Hematopoietic multipotent progenitor cell treated with erythropoietin and hydrocortisone succinate and interleukin-3 and kit ligand, for 17 days (in vitro differentiated cells): ENCODE data around the gene LIN28B.
"Not testable (repeated sequence)": the region's sequence is repeated elsewhere in the genome, so short reads cannot be mapped to it uniquely, and the experiment has no call there.

Source experiments
- DNase-seq: peaks from one replicate; pipeline ENCODE4 v3.0.0-alpha.2; 2015; ENCODE audit warnings: low spot score

Gene LIN28B

GRCh38 chr6:104957301-104958177 lies 632 bp downstream of the LIN28B start:
- DNase-seq = no peak

- no peak for DNase-seq
These were observed 1.5 kb downstream of the LIN28B start for GRCh38 chr6:104958178-104959025.

GRCh38 chr6:104959026-104959858 lies 2.3 kb downstream of the LIN28B start:
- no peak for DNase-seq

GRCh38 chr6:104969108-104969507 lies 12.2 kb downstream of the LIN28B start:
- no peak for DNase-seq

- DNase-seq = no peak
These were observed 13.1 kb downstream of the LIN28B start for GRCh38 chr6:104969785-104970581.

- no peak for DNase-seq
These were observed 16.5 kb downstream of the LIN28B start for GRCh38 chr6:104973404-104973803.

DNA sequence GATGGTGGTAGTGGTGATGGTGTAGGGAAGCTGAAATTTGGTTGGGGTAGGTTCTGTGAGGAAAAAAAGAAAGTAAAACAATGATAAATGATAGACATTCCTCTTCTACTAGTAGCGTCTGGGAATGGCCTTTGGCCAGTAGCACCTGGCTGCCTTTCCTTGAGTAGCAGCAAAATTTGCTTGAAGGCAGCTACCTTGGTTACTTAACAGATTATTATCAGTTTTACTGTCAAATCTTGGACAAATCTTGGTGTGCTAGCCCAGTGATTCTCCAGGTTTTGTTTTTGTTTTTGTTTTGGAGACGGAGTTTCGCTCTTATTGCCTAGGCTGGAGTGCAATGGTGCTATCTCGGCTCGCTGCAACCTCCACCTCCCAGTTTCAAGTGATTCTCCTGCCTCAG lies 26.4 kb downstream of the LIN28B start:
- no peak for DNase-seq

- no peak for DNase-seq
These were observed 26.9 kb downstream of the LIN28B start for GRCh38 chr6:104983776-104984175.

- no peak for DNase-seq
These were observed 27.9 kb downstream of the LIN28B start for GRCh38 chr6:104984831-104985230.

GRCh38 chr6:104985875-104986274 lies 29.0 kb downstream of the LIN28B start:
- not testable (repeated sequence) for DNase-seq

DNA sequence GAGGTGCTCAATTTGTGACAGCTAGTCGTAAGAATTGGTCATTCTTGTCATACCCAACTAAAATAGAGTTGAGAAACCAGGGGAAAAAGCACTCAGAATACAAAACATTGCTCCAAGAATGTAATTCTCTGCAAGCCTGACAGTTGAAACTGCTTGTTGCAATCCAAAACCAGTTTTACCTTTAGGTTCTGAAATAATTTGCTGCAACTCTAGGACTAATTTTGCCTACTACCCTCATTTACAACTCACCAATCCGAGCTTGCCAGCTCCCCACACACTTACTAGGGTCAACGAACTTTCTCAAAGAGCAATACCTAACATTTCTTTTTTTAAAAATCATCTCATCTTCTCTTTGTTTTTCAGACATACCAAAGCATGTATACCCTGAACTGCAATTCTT lies 29.7 kb downstream of the LIN28B start:
- DNase-seq = no peak

- DNase-seq = no peak
These were observed 30.3 kb downstream of the LIN28B start for GRCh38 chr6:104987218-104987617.

DNA sequence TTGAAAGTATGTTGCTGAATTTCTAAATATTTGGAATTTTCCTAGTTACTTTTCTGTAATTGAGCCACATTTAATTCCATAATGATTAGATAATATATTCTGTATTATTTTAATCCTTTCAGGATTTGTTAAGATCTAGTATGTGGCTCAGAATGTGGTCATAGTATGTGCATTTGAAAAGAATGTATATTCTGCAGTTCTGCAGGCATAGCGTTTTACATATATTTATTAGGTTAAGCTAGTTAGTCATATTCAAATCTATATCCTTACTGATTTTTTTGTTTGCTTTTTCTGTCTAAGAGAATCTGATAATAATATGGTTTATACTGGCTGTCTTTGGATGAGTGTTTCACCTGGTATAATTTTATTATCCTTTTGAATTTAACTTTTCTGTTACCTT lies 33.2 kb downstream of the LIN28B start:
- DNase-seq = no peak

DNA sequence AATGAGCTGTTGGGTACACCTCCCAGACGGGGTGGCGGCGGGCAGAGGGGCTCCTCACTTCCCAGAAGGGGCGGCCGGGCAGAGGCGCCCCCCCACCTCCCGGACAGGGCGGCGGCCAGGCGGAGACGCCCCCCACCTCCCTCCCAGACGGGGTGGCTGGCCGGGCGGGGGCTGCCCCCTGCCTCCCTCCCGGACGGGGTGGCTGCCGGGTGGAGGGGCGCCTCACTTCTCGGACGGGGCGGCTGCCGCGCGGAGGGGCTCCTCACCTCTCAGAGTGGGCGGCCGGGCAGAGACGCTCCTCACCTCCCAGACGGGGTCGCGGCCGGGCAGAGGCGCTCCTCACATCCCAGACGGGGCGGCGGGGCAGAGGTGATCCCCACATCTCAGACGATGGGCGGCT lies 34.2 kb downstream of the LIN28B start:
- not testable (repeated sequence) for DNase-seq

DNA sequence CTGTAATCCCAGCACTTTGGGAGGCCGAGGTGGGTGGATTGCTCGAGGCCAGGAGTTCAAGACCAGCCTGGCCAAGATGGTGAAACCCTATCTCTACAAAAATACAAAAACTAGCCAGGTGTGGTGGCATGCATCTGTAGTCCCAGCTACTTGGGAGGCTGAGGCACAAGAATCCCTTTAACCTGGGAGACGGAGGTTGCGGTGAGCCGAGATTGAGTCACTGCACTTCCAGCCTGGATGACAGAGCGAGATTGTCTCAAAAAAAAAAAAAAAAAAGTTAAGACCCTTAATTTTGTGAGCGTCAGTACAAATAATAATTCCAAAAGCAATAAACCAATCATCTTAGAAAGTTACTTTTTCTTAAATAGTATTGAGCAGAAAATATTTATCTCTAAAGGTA lies 36.7 kb downstream of the LIN28B start:
- DNase-seq = not testable (repeated sequence)

GRCh38 chr6:104995989-104996617 lies 39.2 kb downstream of the LIN28B start:
- DNase-seq = no peak

DNA sequence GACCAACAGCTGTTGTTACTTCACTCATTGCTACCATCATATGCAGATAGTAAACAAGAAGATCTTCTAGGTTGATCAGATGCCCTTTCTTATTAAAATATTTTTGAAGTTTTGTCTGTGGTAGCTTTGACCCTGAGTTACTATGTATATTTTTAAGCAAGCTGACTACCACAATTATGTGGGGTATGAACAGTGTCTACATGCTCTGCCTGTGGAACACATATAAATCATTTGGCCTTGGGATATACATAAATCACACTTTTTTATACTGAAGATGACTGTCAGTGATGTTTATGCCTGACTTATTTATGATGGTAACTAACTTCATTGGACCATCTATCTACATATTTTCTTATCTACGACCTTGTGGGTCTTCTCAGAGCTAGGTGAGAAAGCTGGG lies 44.2 kb downstream of the LIN28B start:
- DNase-seq = no peak

DNA sequence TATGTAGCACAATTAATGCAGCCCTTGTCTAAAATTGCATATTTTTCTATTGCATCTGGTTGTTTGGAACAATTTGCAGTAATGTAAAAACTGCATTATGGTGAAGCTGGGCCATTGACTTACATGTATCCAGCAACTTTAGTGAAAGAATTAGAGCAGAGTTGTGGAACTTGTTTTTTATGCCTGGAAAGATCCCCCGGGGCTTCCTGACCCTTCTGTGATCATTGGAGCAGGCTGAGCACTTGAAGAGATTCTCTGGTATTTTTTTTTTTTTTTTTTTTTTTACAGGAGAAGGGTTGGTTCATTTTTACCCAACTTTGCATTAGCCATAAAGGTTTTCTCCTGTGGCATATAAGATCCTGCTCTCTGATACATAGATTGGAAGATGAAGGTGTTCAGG lies 45.0 kb downstream of the LIN28B start:
- no peak for DNase-seq

GRCh38 chr6:105005451-105005850 lies 48.5 kb downstream of the LIN28B start:
- no peak for DNase-seq

GRCh38 chr6:105013459-105013858 lies 56.6 kb downstream of the LIN28B start:
- DNase-seq = not testable (repeated sequence)

DNA sequence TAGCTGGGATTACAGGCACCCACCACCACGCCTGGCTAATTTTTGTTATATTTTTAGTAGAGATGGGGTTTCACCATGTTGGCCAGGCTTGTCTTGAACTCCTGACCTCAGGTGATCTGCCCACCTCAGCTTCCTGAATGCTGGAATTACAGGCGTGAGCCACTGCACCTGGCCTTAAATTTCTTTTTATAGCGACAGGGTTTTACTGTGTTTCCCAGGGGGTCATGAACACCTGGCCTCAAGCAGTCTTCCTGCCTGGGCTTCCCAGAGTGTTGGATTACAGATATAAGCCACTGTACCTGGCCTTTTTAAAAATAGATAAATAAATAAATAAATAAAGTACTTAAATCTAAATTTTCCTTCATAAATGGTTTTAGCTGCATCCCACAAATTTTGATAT lies 57.5 kb downstream of the LIN28B start:
- no peak for DNase-seq
